HepG2 (cell line): ENCODE data around the gene ZNF831. TPM values are rescaled to one million over a fixed set of nuclear protein-coding genes. Genes with fewer than 3 reads are reported as not detected.

Experiments
- ATAC-seq: fragments of 200-7000 bp; cut with Tn5 transposase; 3 replicates; pipeline ENCODE4 v1.9.1; 2020; ENCODE audit warnings: mild to moderate bottlenecking, moderate library complexity
- BruUV-seq: library from RNA; stranded (reverse); fragments of 400-500 nt; replicated peaks from 2 replicates; lab custom pipeline; 2021; lab: Mats Ljungman, UMichigan
- CTCF ChIA-PET: fragments of 300-600 bp; formaldehyde crosslinking; extraction: SDS; loops from one replicate; lab custom pipeline; 2021; ENCODE audit warnings: low total read pairs, inconsistent platforms, low intra/inter-chr PET ratio; lab: Yijun Ruan, JAX
- POLR2A ChIA-PET: fragments of 350-600 bp; sonication (Branson Sonifier 250); formaldehyde crosslinking; loops from one replicate; lab custom pipeline; 2020; ENCODE audit warnings: antibody characterized with exemption, inconsistent platforms; lab: Yijun Ruan, JAX
- DNase-seq: peaks from one replicate; pipeline ENCODE4 v3.0.0-alpha.2; 2015; ENCODE audit warnings: low spot score
- FAIRE-seq: peaks from 3 replicates; lab custom pipeline; 2011; peaks lifted over from hg19 to GRCh38; lab: Jason Lieb, UNC
- H2AFZ ChIP-seq: one replicate; pipeline ENCODE4 v1.6.1; 2011; ENCODE audit warnings: low read length, inconsistent platforms
- H3K27ac ChIP-seq: fragments of 300-600 bp; 3 replicates; pipeline ENCODE4 v1.8.0; 2011; ENCODE audit warnings: mixed run types, mild to moderate bottlenecking, mixed read lengths, low read length, inconsistent platforms; ENCODE audit not compliant: insufficient read depth; ENCODE audit errors: extremely low read length
- H3K27me3 ChIP-seq, 2 experiments: fragments of 200-600 bp in 1 of 2; 2 replicates in 1 of 2; 3 replicates in 1 of 2; pipeline versions ENCODE4 v1.6.0 to v1.8.0; 2011; ENCODE audit warnings: low read length in 2 of 2, mild to moderate bottlenecking in 2 of 2, moderate library complexity in 2 of 2, inconsistent platforms in 1 of 2; ENCODE audit not compliant: insufficient read depth in 2 of 2, control insufficient read depth in 1 of 2
- H3K36me3 ChIP-seq, 2 experiments: fragments of 200-600 bp in 1 of 2; replicated peaks in 1 of 2; 2 replicates in 1 of 2; 3 replicates in 1 of 2; pipeline versions ENCODE4 v1.5.1 to v1.8.0; 2011; ENCODE audit warnings: low read length in 2 of 2, inconsistent platforms in 1 of 2; ENCODE audit not compliant: insufficient read depth in 2 of 2, control insufficient read depth in 1 of 2
- H3K4me1 ChIP-seq: 2 replicates; pipeline ENCODE4 v1.5.1; 2012; ENCODE audit warnings: low read length, inconsistent platforms; ENCODE audit not compliant: insufficient read depth
- H3K4me2 ChIP-seq: 2 replicates; pipeline ENCODE4 v1.6.0; 2011; ENCODE audit warnings: low read depth, low read length, inconsistent platforms
- H3K4me3 ChIP-seq, 3 experiments: fragments of 200-600 bp in 1 of 3; sonication (generic), shearing (Covaris generic) in 1 of 3; replicated peaks in 1 of 3; 2 replicates each; pipeline ENCODE4 v1.5.1; 2011 to 2016; ENCODE audit warnings: low read length in 3 of 3, inconsistent platforms in 2 of 3, low read depth in 2 of 3, mild to moderate bottlenecking in 2 of 3, control low read depth in 1 of 3, mixed read lengths in 1 of 3; ENCODE audit not compliant: insufficient read depth in 1 of 3
- H3K79me2 ChIP-seq: one replicate; pipeline ENCODE4 v1.6.1; 2011; ENCODE audit warnings: low read length, inconsistent platforms; ENCODE audit not compliant: insufficient read depth
- H3K9ac ChIP-seq: 2 replicates; pipeline ENCODE4 v1.6.0; 2011; ENCODE audit warnings: mild to moderate bottlenecking, low read depth, low read length, inconsistent platforms; ENCODE audit not compliant: insufficient read depth
- H3K9me3 ChIP-seq: 2 replicates; pipeline ENCODE4 v1.5.1; 2012; ENCODE audit warnings: mild to moderate bottlenecking, low read length
- H4K20me1 ChIP-seq: 2 replicates; pipeline ENCODE4 v1.6.0; 2011; ENCODE audit warnings: inconsistent platforms, mild to moderate bottlenecking, low read length, moderate library complexity; ENCODE audit not compliant: insufficient read depth
- CBX2 ChIP-seq, 2 experiments: fragments of 200-600 bp in 1 of 2; sonication (generic); formaldehyde crosslinking in 1 of 2; IDR thresholded peaks; 2 replicates each; pipeline versions ENCODE4 v1.7.0 to v1.8.1; 2018 to 2022; ENCODE audit warnings: low read depth in 2 of 2, low read length in 1 of 2, mild to moderate bottlenecking in 1 of 2, missing genetic modification reagents in 1 of 2
- KLF16 ChIP-seq, 2 experiments: sonication (generic) in 1 of 2; formaldehyde crosslinking in 1 of 2; IDR thresholded peaks; 2 replicates each; pipeline versions ENCODE4 v1.6.1 to v1.8.0; 2016 to 2023; ENCODE audit warnings: missing genetic modification reagents in 2 of 2, missing compliant biosample characterization in 1 of 2
- MTF1 ChIP-seq: sonication (generic); formaldehyde crosslinking; IDR thresholded peaks from 2 replicates; pipeline ENCODE4 v1.5.0; 2020; ENCODE audit warnings: missing genetic modification reagents
- ZBTB20 ChIP-seq: sonication (generic); formaldehyde crosslinking; IDR thresholded peaks from 2 replicates; pipeline ENCODE4 v1.8.1; 2023; ENCODE audit warnings: missing genetic modification reagents, low read depth, mild to moderate bottlenecking, borderline replicate concordance
- ZNF34 ChIP-seq: sonication (generic); formaldehyde crosslinking; IDR thresholded peaks from 2 replicates; pipeline ENCODE4 v1.4.0; 2020; ENCODE audit warnings: mild to moderate bottlenecking, missing genetic modification reagents, borderline replicate concordance
- ZNF879 ChIP-seq: sonication (generic); formaldehyde crosslinking; IDR thresholded peaks from 2 replicates; pipeline ENCODE4 v1.8.1; 2023; ENCODE audit warnings: missing genetic modification reagents
- WGBS: methylation state at CpG from one replicate; pipeline ENCODE4 v1.1.6; 2017; ENCODE audit warnings: low lambda C conversion rate; 5-methylcytosine and 5-hydroxymethylcytosine counted together
- in situ Hi-C: cut with HindIII; loops from 2 replicates; pipeline ENCODE4 v1.10.0; 2017; ENCODE audit warnings: low pct_unique_long_range_greater_than_20kb; ENCODE audit not compliant: extremely low pct_ligation_motif_present
- intact Hi-C: fragments of 100-400 bp; cut with micrococcal nuclease; formaldehyde crosslinking; loops from one replicate; pipeline ENCODE4 v1.10.0; 2022; ENCODE audit not compliant: unreplicated experiment
- polyA plus RNA-seq, 8 experiments: library from polyadenylated mRNA; depleted of rRNA in 3 of 8; stranded (reverse) in 7 of 8; unstranded in 1 of 8; fragments of >200 nt; fragmentation: Illumina TruSeq in 4 of 8; extraction: Trizol in 4 of 8; gene quantifications; 2 replicates each; pipeline versions ENCODE4 v1.2.1 to v1.2.3, GENCODE V29; 2011 to 2016; ENCODE audit warnings: low read depth in 4 of 8, missing spikeins in 1 of 8, mixed read lengths in 1 of 8; ENCODE audit not compliant: insufficient read depth in 1 of 8
- total RNA-seq, 5 experiments: library from RNA; depleted of rRNA; stranded (reverse); fragments of >200 nt; fragmentation: Illumina TruSeq; extraction: Trizol; gene quantifications; 2 replicates each; pipeline ENCODE4 v1.2.3, GENCODE V29; 2016; ENCODE audit warnings: low read depth in 1 of 5

The ZNF831 gene
- total and polyA plus RNA-seq, 2 of the 13 experiments (the other 11 are each of a cell fraction or from before 2014, with no cell fraction given): not detected

GRCh38 chr20:59194023-59194935 lies 30.7 kb downstream of the ZNF831 start:
- ChIA-PET POLR2A (no interaction called here), CTCF (no interaction called here)
- no peak overlapping the region for H3K27ac ChIP-seq
- DNase-seq (no peak), ATAC-seq (no peak), FAIRE-seq (no peak)
- no peak overlapping the region for H3K4me3 ChIP-seq
- no peak overlapping the region for H3K9ac ChIP-seq
- intact Hi-C loops: no loop called here
- no peaks in the 10 kb centered on the region for H3K36me3 ChIP-seq
- WGBS: 31% methylated on average over 21 of the region's 24 CpGs
- no peaks in the 10 kb centered on the region for H3K4me1 ChIP-seq
- no TSS peak for BruUV-seq
- H3K9me3 ChIP-seq: no peaks in the 10 kb centered on the region
- TF ChIP-seq ZBTB20 (CRISPR knock-in tag): no peak
- TF ChIP-seq ZNF879 (CRISPR knock-in tag): no peak
- TF ChIP-seq CBX2 (IDR thresholded peaks at IDR 0.05; ENCODE audit: low read depth, low read length): no peak
- TF ChIP-seq CBX2 (CRISPR knock-in tag; IDR thresholded peaks at IDR 0.05; ENCODE audit: low read depth): no peak
- no peak for TF ChIP-seq MTF1 (CRISPR knock-in tag)
- TF ChIP-seq ZNF34 (CRISPR knock-in tag): no peak
- no peak for TF ChIP-seq KLF16 (CRISPR knock-in tag; IDR thresholded peaks at IDR 0.05)
- H3K4me2 ChIP-seq: no peak overlapping the region
- no peaks in the 10 kb centered on the region for H4K20me1 ChIP-seq
- in situ Hi-C loops: no loop called here
- no peaks in the 10 kb centered on the region for H3K79me2 ChIP-seq
- H2AFZ ChIP-seq: no peak overlapping the region
- H3K27me3 ChIP-seq: peaks cover 36 to 84% of the 10 kb centered on the region in 2 experiments; a peak in 4 of 5 replicates
